Stomach (tissue), 4 donors: Measurements from ENCODE around the gene CHKB.

Experiments
- CTCF ChIP-seq, 7 experiments: fragments of 450-650 bp in 4 of 7; fragments of 200-600 bp in 3 of 7; sonication (generic) in 3 of 7; IDR thresholded peaks; one replicate each; pipeline ENCODE4 v1.5.1; 2016 to 2019; ENCODE audit warnings: antibody characterized with exemption in 7 of 7, control low read depth in 2 of 7, mild to moderate bottlenecking in 1 of 7
- POLR2A ChIP-seq, 4 donors: fragments of 450-650 bp; IDR thresholded peaks; one replicate each; pipeline ENCODE4 v1.6.1; 2016; ENCODE audit warnings: antibody characterized with exemption in 4 of 4, control low read depth in 2 of 4, mild to moderate bottlenecking in 1 of 4, moderate library complexity in 1 of 4
- POLR2AphosphoS5 ChIP-seq, 3 donors: sonication (generic); formaldehyde crosslinking; IDR thresholded peaks; one replicate each; pipeline ENCODE4 v1.6.1; 2016; ENCODE audit warnings: antibody characterized with exemption in 3 of 3

GRCh38 chr22:50585238-50585637 is 2.6 kb upstream of the CHKB start:
- TF ChIP-seq CTCF (IDR thresholded peaks at IDR 0.05) (no peak), POLR2AphosphoS5 (IDR thresholded peaks at IDR 0.05) (no peak), POLR2A (IDR thresholded peaks at IDR 0.05) (no peak)
